Heart left ventricle (tissue), 13 donors: Measurements from ENCODE around the gene MUC6.

Experiments used
- POLR2A ChIP-seq, 2 donors: fragments of 450-650 bp; IDR thresholded peaks; one replicate each; pipeline ENCODE4 v1.6.1; 2017; ENCODE audit warnings: antibody characterized with exemption in 2 of 2, mild to moderate bottlenecking in 2 of 2, moderate library complexity in 2 of 2
- TF ChIP-seq, protein P1 (sequence below), 12 donors: fragments of 200-600 bp; sonication (generic) in 4 of 12; IDR thresholded peaks; one replicate each; pipeline versions ENCODE4 v1.5.0 to v1.8.0; 2018 to 2022; ENCODE audit warnings: antibody characterized with exemption in 12 of 12, mild to moderate bottlenecking in 5 of 12
- donor health status: ischemic (EF 13 %, LVEDD 7.1; RV severe dilation, severe dysfunction).
- donor health status: DM: no; HTN: yes; CAD: no.
- donor health status: DM: no; HTN: no; CAD: no.
- donor health status: ischemic (EF 25% LVEDD 6.9; RV normal size, moderate dysfunction).
- donor health status: ischemic (EF 25% LVEDD 5.7; RV mildly dilated, moderate dysfunction).
- donor health status: ischemic (EF 35%, LVEDD 5.7; RV mildly dilated, moderate dysfunction).
- donor health status: nonischemic (EF 11% LVEDD 7.7; RV severe dilation, severe dysfunction).
- donor health status: DM: yes; HTN: yes; CAD: no.
- donor health status: PGD.
- donor health status: ischemic (EF 29% LVEDD 5.4; RV normal size, mild dysfunction).
- donor health status: nonischemic (EF 23%, LVEDD 6.1; RV moderate dilation, normal function).

DNA sequence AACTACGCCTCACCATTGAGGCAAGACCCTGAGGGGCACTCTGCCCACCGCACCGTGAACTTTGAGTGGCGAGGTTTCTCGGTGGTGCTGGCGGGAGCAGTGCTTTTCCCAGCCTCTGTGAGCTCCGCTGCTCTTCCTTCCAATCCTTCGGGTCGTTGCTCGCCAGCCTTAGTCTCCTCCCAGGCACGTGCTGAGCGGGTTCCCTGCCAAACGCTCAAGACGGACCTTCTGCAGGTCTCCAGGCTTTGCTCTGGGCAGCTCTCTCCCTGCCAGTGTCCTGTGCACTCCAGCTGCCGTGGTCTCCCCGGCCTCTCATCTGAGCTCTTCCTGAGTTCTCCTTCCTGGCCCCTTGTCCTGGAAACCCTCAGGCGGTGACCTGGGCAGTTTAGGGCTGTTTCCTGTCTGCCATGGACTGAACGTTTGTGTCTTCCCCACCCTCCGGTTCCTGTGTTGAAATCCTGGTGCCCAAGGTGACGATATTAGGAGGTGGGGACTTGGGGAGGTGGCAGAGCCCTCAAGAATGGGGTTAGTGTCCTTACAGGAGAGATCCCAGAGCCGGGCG is 11.2 kb upstream of the MUC6 start:
- TF ChIP-seq, protein P1, sequence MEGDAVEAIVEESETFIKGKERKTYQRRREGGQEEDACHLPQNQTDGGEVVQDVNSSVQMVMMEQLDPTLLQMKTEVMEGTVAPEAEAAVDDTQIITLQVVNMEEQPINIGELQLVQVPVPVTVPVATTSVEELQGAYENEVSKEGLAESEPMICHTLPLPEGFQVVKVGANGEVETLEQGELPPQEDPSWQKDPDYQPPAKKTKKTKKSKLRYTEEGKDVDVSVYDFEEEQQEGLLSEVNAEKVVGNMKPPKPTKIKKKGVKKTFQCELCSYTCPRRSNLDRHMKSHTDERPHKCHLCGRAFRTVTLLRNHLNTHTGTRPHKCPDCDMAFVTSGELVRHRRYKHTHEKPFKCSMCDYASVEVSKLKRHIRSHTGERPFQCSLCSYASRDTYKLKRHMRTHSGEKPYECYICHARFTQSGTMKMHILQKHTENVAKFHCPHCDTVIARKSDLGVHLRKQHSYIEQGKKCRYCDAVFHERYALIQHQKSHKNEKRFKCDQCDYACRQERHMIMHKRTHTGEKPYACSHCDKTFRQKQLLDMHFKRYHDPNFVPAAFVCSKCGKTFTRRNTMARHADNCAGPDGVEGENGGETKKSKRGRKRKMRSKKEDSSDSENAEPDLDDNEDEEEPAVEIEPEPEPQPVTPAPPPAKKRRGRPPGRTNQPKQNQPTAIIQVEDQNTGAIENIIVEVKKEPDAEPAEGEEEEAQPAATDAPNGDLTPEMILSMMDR (IDR thresholded peaks at IDR 0.05) = no peak
- no peak for TF ChIP-seq POLR2A (IDR thresholded peaks at IDR 0.05)
